A549 (cell line): ENCODE data around the gene ACOXL. TPM values are rescaled to one million over a fixed set of nuclear protein-coding genes. Genes with fewer than 3 reads are reported as not detected.

ENCODE experiments used
- ATAC-seq, 2 experiments: fragments of 200-7000 bp in 1 of 2; fragments of >200 bp in 1 of 2; cut with Nextera tagmentation in 1 of 2; cut with Tn5 transposase in 1 of 2; 3 replicates each; pipeline versions ENCODE4 v1.8.0 to v1.9.1; 2018 to 2020; ENCODE audit warnings: mild to moderate bottlenecking in 1 of 2, moderate library complexity in 1 of 2
- CTCF ChIA-PET: fragments of 300-600 bp; sonication (Branson Sonifier 250); formaldehyde crosslinking; extraction: SDS; loops from one replicate; lab custom pipeline; 2021; ENCODE audit warnings: antibody characterized with exemption, inconsistent platforms; lab: Yijun Ruan, JAX
- POLR2A ChIA-PET: fragments of 350-600 bp; formaldehyde crosslinking; extraction: SDS; loops from one replicate; lab custom pipeline; 2021; ENCODE audit warnings: antibody characterized with exemption, inconsistent platforms; lab: Yijun Ruan, JAX
- DNase-seq, 2 experiments: peaks; one replicate each; pipeline versions ENCODE4 v3.0.0 to v3.0.0-alpha.2; 2011 to 2016; ENCODE audit warnings: low read depth in 1 of 2, low spot score in 1 of 2
- FAIRE-seq: peaks from 2 replicates; lab custom pipeline; 2011; peaks lifted over from hg19 to GRCh38; lab: Jason Lieb, UNC
- H3K27ac ChIP-seq, 2 experiments: fragments of >200 bp; sonication (Bioruptor Twin); formaldehyde crosslinking; 3 replicates each; pipeline ENCODE4 v1.5.1; 2016 to 2017
- H3K4me1 ChIP-seq: fragments of >200 bp; sonication (Bioruptor Twin); formaldehyde crosslinking; 3 replicates; pipeline ENCODE4 v1.6.1; 2016
- H3K4me2 ChIP-seq: fragments of >200 bp; sonication (Bioruptor Twin); formaldehyde crosslinking; 3 replicates; pipeline ENCODE4 v1.6.1; 2016
- H3K4me3 ChIP-seq: fragments of >200 bp; sonication (Bioruptor Twin); formaldehyde crosslinking; 3 replicates; pipeline ENCODE4 v1.5.1; 2016
- H3K9me3 ChIP-seq: fragments of >200 bp; sonication (Bioruptor Twin); formaldehyde crosslinking; 3 replicates; pipeline ENCODE4 v1.6.1; 2016
- BHLHE40 ChIP-seq: IDR thresholded peaks from 2 replicates; pipeline ENCODE4 v1.6.1; 2012; ENCODE audit warnings: low read depth, low read length, inconsistent platforms
- CBX8 ChIP-seq: fragments of 200-600 bp; sonication (generic); IDR thresholded peaks from 2 replicates; pipeline ENCODE4 v1.6.1; 2016
- E2F6 ChIP-seq: IDR thresholded peaks from 2 replicates; pipeline ENCODE4 v1.6.1; 2012; ENCODE audit warnings: low read depth, borderline replicate concordance
- EP300 ChIP-seq, 2 experiments: fragments of >200 bp; sonication (Bioruptor Twin); formaldehyde crosslinking; IDR thresholded peaks; 2 replicates in 1 of 2; 3 replicates in 1 of 2; pipeline ENCODE4 v1.6.1; 2016 to 2017
- ESRRA ChIP-seq: fragments of 150-350 bp; IDR thresholded peaks from 2 replicates; pipeline ENCODE4 v1.6.1; 2014; ENCODE audit warnings: mild to moderate bottlenecking, low read length, borderline replicate concordance
- FOSL2 ChIP-seq, 2 experiments: fragments of 450-650 bp in 1 of 2; fragments of >200 bp in 1 of 2; sonication (Bioruptor Twin) in 1 of 2; formaldehyde crosslinking; IDR thresholded peaks; 2 replicates each; pipeline versions ENCODE4 v1.5.0 to v1.6.1; 2016 to 2020; ENCODE audit warnings: mild to moderate bottlenecking in 1 of 2, moderate library complexity in 1 of 2
- HEYL ChIP-seq: fragments of 250-450 bp; sonication (Bioruptor Pico); IDR thresholded peaks from 2 replicates; pipeline ENCODE4 v1.8.0; 2021; ENCODE audit warnings: mild to moderate bottlenecking, moderate library complexity
- HMGXB4 ChIP-seq: fragments of 250-450 bp; sonication (Bioruptor Pico); IDR thresholded peaks from 2 replicates; pipeline ENCODE4 v1.5.0; 2021; ENCODE audit warnings: mild to moderate bottlenecking, moderate library complexity, borderline replicate concordance
- HOXB5 ChIP-seq: fragments of 250-450 bp; sonication (Bioruptor Pico); IDR thresholded peaks from 2 replicates; pipeline ENCODE4 v1.5.0; 2020; ENCODE audit warnings: mild to moderate bottlenecking, moderate library complexity
- KDM1A ChIP-seq: fragments of 200-600 bp; sonication (generic); IDR thresholded peaks from 2 replicates; pipeline ENCODE4 v1.6.1; 2016; ENCODE audit warnings: low read depth, mild to moderate bottlenecking
- MAFK ChIP-seq: fragments of 450-650 bp; IDR thresholded peaks from 2 replicates; pipeline ENCODE4 v1.6.1; 2014; ENCODE audit not compliant: partially characterized antibody
- MAX ChIP-seq: IDR thresholded peaks from 2 replicates; pipeline ENCODE4 v1.6.1; 2012
- MAZ ChIP-seq: fragments of 150-350 bp; IDR thresholded peaks from 2 replicates; pipeline ENCODE4 v1.6.1; 2014; ENCODE audit warnings: antibody characterized with exemption, low read depth, low read length, borderline replicate concordance
- NFE2L2 ChIP-seq: fragments of 150-350 bp; conservative IDR thresholded peaks from 2 replicates; pipeline ENCODE4 v1.6.1; 2014; ENCODE audit warnings: low read length
- PBX3 ChIP-seq: IDR thresholded peaks from 2 replicates; pipeline ENCODE4 v1.6.1; 2012
- POLR2A ChIP-seq: IDR thresholded peaks from 2 replicates; pipeline ENCODE4 v1.6.1; 2012; ENCODE audit warnings: mild to moderate bottlenecking, low read length
- POLR2AphosphoS2 ChIP-seq: conservative IDR thresholded peaks from 2 replicates; pipeline ENCODE4 v1.6.1; 2012; ENCODE audit warnings: low read length, improper control_type of control experiment, inconsistent platforms
- RCOR1 ChIP-seq: fragments of 150-350 bp; IDR thresholded peaks from 2 replicates; pipeline ENCODE4 v1.6.1; 2014; ENCODE audit warnings: antibody characterized with exemption, low read length, low read depth
- RNF2 ChIP-seq: fragments of 200-600 bp; sonication (generic); IDR thresholded peaks from 2 replicates; pipeline ENCODE4 v1.6.1; 2016; ENCODE audit warnings: low read depth, mild to moderate bottlenecking, antibody characterized with exemption, moderate library complexity, borderline replicate concordance
- SMC3 ChIP-seq: fragments of >200 bp; sonication (Bioruptor Twin); formaldehyde crosslinking; IDR thresholded peaks from 3 replicates; pipeline ENCODE4 v1.6.1; 2018; ENCODE audit warnings: inconsistent platforms
- SREBF2 ChIP-seq: fragments of 450-650 bp; IDR thresholded peaks from 2 replicates; pipeline ENCODE4 v1.6.1; 2014; ENCODE audit warnings: mild to moderate bottlenecking, moderate library complexity
- TFCP2L1 ChIP-seq: fragments of 250-450 bp; sonication (Bioruptor Pico); IDR thresholded peaks from 2 replicates; pipeline ENCODE4 v1.5.0; 2021; ENCODE audit warnings: mild to moderate bottlenecking
- TP53 ChIP-seq: fragments of 250-450 bp; sonication (Bioruptor Pico); IDR thresholded peaks from 2 replicates; pipeline ENCODE4 v1.5.0; 2021; ENCODE audit warnings: mild to moderate bottlenecking, moderate library complexity
- ZSCAN20 ChIP-seq: fragments of 250-450 bp; sonication (Bioruptor Pico); IDR thresholded peaks from 2 replicates; pipeline ENCODE4 v1.8.0; 2022; ENCODE audit warnings: mild to moderate bottlenecking, moderate library complexity
- WGBS: methylation state at CpG from one replicate; pipeline ENCODE4 v1.1.6; 2017; ENCODE audit errors: missing lambda C conversion rate; 5-methylcytosine and 5-hydroxymethylcytosine counted together
- polyA plus RNA-seq, 4 experiments: library from polyadenylated mRNA; depleted of rRNA in 3 of 4; stranded (reverse); fragments of >200 nt; fragmentation: RNase III in 1 of 4; extraction: RNeasy Plus Mini Kit Qiagen cat#74134 plus additional on column Dnase treatment in 1 of 4; gene quantifications; 2 replicates in 3 of 4; 3 replicates in 1 of 4; pipeline ENCODE4 v1.2.3, GENCODE V29; 2011 to 2017
- TF ChIP-seq, protein P1 (sequence below): fragments of 200-600 bp; sonication (generic); IDR thresholded peaks from 2 replicates; pipeline ENCODE4 v1.6.1; 2016; ENCODE audit warnings: antibody characterized with exemption, mild to moderate bottlenecking, moderate library complexity

The ACOXL gene
- polyA plus RNA-seq, 2 of the 4 experiments (the other 2 are of a cell fraction): not detected

DNA sequence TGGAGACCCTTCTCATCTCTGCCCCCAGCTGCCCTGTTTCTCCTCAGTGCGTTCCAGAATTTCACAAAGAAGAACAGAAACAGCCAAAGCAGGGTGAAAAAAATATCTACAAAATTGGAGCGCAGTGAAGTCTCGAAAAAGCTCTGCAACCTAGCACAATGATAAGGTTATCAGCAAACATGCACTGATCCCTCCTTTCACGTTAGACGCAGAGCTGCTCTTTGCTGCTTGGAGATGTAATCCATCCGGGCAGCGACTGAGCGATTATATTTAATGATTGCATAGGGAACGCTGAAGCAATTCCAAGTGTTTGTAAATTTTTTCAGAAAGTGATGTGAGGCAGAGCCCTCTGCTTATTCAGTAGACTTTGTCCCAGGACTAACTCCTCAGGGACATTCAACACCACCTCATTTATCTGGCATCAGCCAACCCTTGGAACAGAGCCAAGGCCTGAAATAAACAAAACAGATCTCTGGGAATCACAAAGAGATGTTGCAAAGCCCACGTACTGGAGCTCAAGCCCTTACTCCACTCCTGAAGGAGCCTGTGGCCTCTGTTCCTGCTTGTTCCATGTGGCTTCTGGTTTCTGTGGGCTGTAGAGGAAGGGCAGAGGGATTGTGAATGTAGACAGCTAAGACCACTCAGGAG lies 215.8 kb downstream of the ACOXL start:
- Histone ChIP-seq H3K4me3 (no peak overlapping the region), H3K9me3 (no peaks in the 10 kb centered on the region), H3K4me1 (no peaks in the 10 kb centered on the region), H3K4me2 (no peak overlapping the region), H3K27ac (no peak overlapping the region)
- POLR2A ChIA-PET: interaction anchor here (0.6 kb wide), 1 partner anchor 13 kb away, joined by 4 read pairs; no protein-coding TSS in a partner anchor
- WGBS: 58% methylated on average over 10 of the region's 10 CpGs
- DNase-seq (no peak), ATAC-seq (no peak), FAIRE-seq (no peak)
- CTCF ChIA-PET: no interaction called here
- no peak for TF ChIP-seq KDM1A

GRCh38 chr2:110950281-110950680 lies 217.9 kb downstream of the ACOXL start:
- ChIA-PET CTCF (no interaction called here), POLR2A (no interaction called here)
- Histone ChIP-seq H3K4me1 (no peaks in the 10 kb centered on the region), H3K4me3 (no peak overlapping the region), H3K9me3 (no peaks in the 10 kb centered on the region), H3K27ac (no peak overlapping the region), H3K4me2 (no peak overlapping the region)
- no peak for FAIRE-seq
- TF ChIP-seq E2F6: no peak
- TF ChIP-seq HEYL (CRISPR knock-in tag): no peak
- no peak for TF ChIP-seq POLR2A
- no peak for TF ChIP-seq FOSL2 (IDR thresholded peaks at IDR 0.05)
- TF ChIP-seq FOSL2 (CRISPR knock-in tag; IDR thresholded peaks at IDR 0.05): no peak
- no peak for TF ChIP-seq HOXB5 (CRISPR knock-in tag)
- no peak for TF ChIP-seq TFCP2L1 (CRISPR knock-in tag)
- TF ChIP-seq HMGXB4: no peak
- TF ChIP-seq SREBF2: no peak
- no peak for TF ChIP-seq ZSCAN20 (CRISPR knock-in tag)
- TF ChIP-seq CBX8: no peak
- TF ChIP-seq TP53 (CRISPR knock-in tag): no peak
- TF ChIP-seq RCOR1: no peak
- TF ChIP-seq NFE2L2: no peak
- no peak for TF ChIP-seq BHLHE40
- no peak for TF ChIP-seq RNF2
- TF ChIP-seq SMC3: no peak
- no peak for TF ChIP-seq ESRRA
- TF ChIP-seq EP300 (IDR thresholded peaks at IDR 0.05): no peak
- no peak for TF ChIP-seq MAX
- WGBS: 49% methylated on average over 3 of the region's 3 CpGs
- DNase-seq: no peak
- no peak for ATAC-seq

- no peak for TF ChIP-seq MAZ
- TF ChIP-seq MAFK: peak; percentile 74
- TF ChIP-seq NFE2L2: no peak
- no peak for TF ChIP-seq HMGXB4
- no peak for TF ChIP-seq MAX
- no peak for TF ChIP-seq PBX3
- no peak for TF ChIP-seq POLR2A
- no peak for TF ChIP-seq POLR2AphosphoS2
- TF ChIP-seq, protein P1, sequence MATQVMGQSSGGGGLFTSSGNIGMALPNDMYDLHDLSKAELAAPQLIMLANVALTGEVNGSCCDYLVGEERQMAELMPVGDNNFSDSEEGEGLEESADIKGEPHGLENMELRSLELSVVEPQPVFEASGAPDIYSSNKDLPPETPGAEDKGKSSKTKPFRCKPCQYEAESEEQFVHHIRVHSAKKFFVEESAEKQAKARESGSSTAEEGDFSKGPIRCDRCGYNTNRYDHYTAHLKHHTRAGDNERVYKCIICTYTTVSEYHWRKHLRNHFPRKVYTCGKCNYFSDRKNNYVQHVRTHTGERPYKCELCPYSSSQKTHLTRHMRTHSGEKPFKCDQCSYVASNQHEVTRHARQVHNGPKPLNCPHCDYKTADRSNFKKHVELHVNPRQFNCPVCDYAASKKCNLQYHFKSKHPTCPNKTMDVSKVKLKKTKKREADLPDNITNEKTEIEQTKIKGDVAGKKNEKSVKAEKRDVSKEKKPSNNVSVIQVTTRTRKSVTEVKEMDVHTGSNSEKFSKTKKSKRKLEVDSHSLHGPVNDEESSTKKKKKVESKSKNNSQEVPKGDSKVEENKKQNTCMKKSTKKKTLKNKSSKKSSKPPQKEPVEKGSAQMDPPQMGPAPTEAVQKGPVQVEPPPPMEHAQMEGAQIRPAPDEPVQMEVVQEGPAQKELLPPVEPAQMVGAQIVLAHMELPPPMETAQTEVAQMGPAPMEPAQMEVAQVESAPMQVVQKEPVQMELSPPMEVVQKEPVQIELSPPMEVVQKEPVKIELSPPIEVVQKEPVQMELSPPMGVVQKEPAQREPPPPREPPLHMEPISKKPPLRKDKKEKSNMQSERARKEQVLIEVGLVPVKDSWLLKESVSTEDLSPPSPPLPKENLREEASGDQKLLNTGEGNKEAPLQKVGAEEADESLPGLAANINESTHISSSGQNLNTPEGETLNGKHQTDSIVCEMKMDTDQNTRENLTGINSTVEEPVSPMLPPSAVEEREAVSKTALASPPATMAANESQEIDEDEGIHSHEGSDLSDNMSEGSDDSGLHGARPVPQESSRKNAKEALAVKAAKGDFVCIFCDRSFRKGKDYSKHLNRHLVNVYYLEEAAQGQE: no peak
- WGBS: 43% methylated on average over 2 of the region's 2 CpGs
- FAIRE-seq (no peak), DNase-seq (no peak), ATAC-seq (no peak)
- ChIA-PET CTCF (no interaction called here), POLR2A (no interaction called here)
- H3K4me2 ChIP-seq: no peak overlapping the region
- H3K27ac ChIP-seq: no peak overlapping the region
- no peak overlapping the region for H3K4me3 ChIP-seq
- H3K9me3 ChIP-seq: no peaks in the 10 kb centered on the region
- no peaks in the 10 kb centered on the region for H3K4me1 ChIP-seq
These were observed 222.7 kb downstream of the ACOXL start for GRCh38 chr2:110955045-110955444.
